GM19324 (cell line): ENCODE data around the gene SLC29A2.
"Not testable (repeated sequence)": the region's sequence is repeated elsewhere in the genome, so short reads cannot be mapped to it uniquely, and the experiment has no call there.

Experiments used
- ATAC-seq: cut with Tn5 transposase; IDR thresholded peaks from one replicate; pipeline ENCODE4 v1.9.1; 2021; ENCODE audit warnings: mild to moderate bottlenecking, moderate library complexity; ENCODE audit not compliant: unreplicated experiment, low FRiP score

The SLC29A2 gene

GRCh38 chr11:66321606-66322005 lies 50.0 kb downstream of the SLC29A2 start:
- no peak for ATAC-seq

- not testable (repeated sequence) for ATAC-seq
Observed at GRCh38 chr11:66320748-66321147, 50.8 kb downstream of the SLC29A2 start.

GRCh38 chr11:66320289-66320688 lies 51.3 kb downstream of the SLC29A2 start:
- not testable (repeated sequence) for ATAC-seq

GRCh38 chr11:66318600-66318970 lies 53.0 kb downstream of the SLC29A2 start:
- no peak for ATAC-seq

- no peak for ATAC-seq
Observed at GRCh38 chr11:66317723-66318599, 53.6 kb downstream of the SLC29A2 start.

- no peak for ATAC-seq
Observed at GRCh38 chr11:66317322-66317722, 54.2 kb downstream of the SLC29A2 start.

GRCh38 chr11:66316849-66317251 lies 54.7 kb downstream of the SLC29A2 start, which contains the start of gene CD248:
TSS of gene CD248 (minus strand) at chr11:66317044. CDS start at chr11:66317027, 17 bp downstream.
- no peak for ATAC-seq

- no peak for ATAC-seq
Observed at GRCh38 chr11:66315921-66316811, 55.4 kb downstream of the SLC29A2 start.

GRCh38 chr11:66315498-66315885 lies 56.1 kb downstream of the SLC29A2 start:
- no peak for ATAC-seq

- no peak for ATAC-seq
Observed at GRCh38 chr11:66314561-66315497, 56.7 kb downstream of the SLC29A2 start.

GRCh38 chr11:66314186-66314501 lies 57.4 kb downstream of the SLC29A2 start:
- no peak for ATAC-seq

- ATAC-seq: no peak
Observed at GRCh38 chr11:66313321-66314185, 58.0 kb downstream of the SLC29A2 start.

- ATAC-seq: peak; percentile 43
Observed at GRCh38 chr11:66312549-66313320, 58.8 kb downstream of the SLC29A2 start.
